ENCODE measurements around the gene DPF3. TPM values are rescaled to one million over a fixed set of nuclear protein-coding genes. Genes with fewer than 3 reads are reported as not detected.

The DPF3 gene
- total RNA-seq, 2 donors from 2014 or later, result 0.78 to 4.0 TPM

DNA sequence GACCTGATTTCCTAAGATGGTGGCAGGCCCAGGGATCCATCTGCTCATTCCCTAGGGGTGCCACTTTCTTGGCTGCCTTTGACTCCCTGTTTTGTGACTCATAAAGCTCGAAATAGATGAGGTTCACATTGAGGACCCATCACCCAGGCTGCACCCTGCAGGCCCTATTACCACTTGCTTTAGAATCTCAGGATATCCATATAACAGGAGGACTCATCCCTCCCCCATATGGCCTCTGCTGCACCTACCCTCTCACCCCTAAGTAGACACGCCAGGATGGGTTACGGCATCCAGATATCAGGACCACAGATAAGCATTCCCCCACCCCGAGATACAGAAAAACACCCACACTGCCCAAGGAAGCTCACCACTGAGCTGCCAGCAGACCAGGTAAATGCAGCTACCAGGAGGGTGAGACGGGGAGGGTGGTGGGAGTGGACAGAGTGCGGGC lies 155.7 kb downstream of the DPF3 start:
- no peaks in the 10 kb centered on the region for H3K36me3 ChIP-seq (replicated peaks in 1 of 2; ENCODE audit: insufficient read depth in 1 of 2, low read depth in 2 of 2)
- H3K4me1 ChIP-seq, result peaks cover 6% of the 10 kb centered on the region

DNA sequence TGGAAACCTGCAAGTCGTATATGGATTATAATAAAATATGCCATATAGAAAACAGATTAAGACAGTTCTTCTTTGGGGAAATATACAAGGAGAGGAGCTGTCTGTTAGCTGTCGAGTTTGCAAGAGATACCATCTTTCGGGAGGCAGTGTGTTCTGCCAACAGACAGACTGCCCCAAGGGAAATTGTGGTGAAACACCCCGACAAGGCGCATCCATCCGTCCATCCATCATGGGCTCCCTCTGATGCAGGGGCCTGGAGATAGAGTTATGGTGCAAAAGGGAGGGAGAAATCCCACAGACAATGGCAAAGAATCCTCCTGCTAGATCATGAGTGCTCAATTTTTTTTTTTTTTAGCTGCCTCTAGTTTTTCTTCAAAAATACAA lies 156.3 kb downstream of the DPF3 start:
- H3K27ac ChIP-seq, result no peak overlapping the region
- H3K4me1 ChIP-seq, result no peaks in the 10 kb centered on the region
- no peak overlapping the region for H3K4me3 ChIP-seq
- H3K9me3 ChIP-seq, result no peaks in the 10 kb centered on the region
- no peak for DNase-seq
- H3K36me3 ChIP-seq (replicated peaks in 1 of 2; ENCODE audit: insufficient read depth in 1 of 2, low read depth in 2 of 2), result no peaks in the 10 kb centered on the region
- intact Hi-C loops (cut with DNase I), result no loop called here
- TF ChIP-seq POLR2A (IDR thresholded peaks at IDR 0.05), result no peak
- TF ChIP-seq, protein P1, sequence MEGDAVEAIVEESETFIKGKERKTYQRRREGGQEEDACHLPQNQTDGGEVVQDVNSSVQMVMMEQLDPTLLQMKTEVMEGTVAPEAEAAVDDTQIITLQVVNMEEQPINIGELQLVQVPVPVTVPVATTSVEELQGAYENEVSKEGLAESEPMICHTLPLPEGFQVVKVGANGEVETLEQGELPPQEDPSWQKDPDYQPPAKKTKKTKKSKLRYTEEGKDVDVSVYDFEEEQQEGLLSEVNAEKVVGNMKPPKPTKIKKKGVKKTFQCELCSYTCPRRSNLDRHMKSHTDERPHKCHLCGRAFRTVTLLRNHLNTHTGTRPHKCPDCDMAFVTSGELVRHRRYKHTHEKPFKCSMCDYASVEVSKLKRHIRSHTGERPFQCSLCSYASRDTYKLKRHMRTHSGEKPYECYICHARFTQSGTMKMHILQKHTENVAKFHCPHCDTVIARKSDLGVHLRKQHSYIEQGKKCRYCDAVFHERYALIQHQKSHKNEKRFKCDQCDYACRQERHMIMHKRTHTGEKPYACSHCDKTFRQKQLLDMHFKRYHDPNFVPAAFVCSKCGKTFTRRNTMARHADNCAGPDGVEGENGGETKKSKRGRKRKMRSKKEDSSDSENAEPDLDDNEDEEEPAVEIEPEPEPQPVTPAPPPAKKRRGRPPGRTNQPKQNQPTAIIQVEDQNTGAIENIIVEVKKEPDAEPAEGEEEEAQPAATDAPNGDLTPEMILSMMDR (IDR thresholded peaks at IDR 0.05), result no peak
- H3K27me3 ChIP-seq, result no peaks in the 10 kb centered on the region
- no peak for ATAC-seq
- WGBS, 2 donors, result 84 to 91% methylated on average over 6 of the region's 6 CpGs

More for the DNA sequence above, 155.7 kb downstream of the DPF3 start:
- whole genome bisulfite sequencing, 2 donors, result 82 to 86% methylated on average over 4 to 6 of the region's 6 CpGs
- H3K27ac ChIP-seq, result no peak overlapping the region
- ATAC-seq (no peak), DNase-seq (no peak)
- no peak overlapping the region for H3K4me3 ChIP-seq
- no peaks in the 10 kb centered on the region for H3K9me3 ChIP-seq
- intact Hi-C loops (cut with DNase I), result no loop called here
- TF ChIP-seq, protein P1 (IDR thresholded peaks at IDR 0.05), result no peak
- no peak for TF ChIP-seq POLR2A (IDR thresholded peaks at IDR 0.05)
- H3K27me3 ChIP-seq, result no peaks in the 10 kb centered on the region

DNA sequence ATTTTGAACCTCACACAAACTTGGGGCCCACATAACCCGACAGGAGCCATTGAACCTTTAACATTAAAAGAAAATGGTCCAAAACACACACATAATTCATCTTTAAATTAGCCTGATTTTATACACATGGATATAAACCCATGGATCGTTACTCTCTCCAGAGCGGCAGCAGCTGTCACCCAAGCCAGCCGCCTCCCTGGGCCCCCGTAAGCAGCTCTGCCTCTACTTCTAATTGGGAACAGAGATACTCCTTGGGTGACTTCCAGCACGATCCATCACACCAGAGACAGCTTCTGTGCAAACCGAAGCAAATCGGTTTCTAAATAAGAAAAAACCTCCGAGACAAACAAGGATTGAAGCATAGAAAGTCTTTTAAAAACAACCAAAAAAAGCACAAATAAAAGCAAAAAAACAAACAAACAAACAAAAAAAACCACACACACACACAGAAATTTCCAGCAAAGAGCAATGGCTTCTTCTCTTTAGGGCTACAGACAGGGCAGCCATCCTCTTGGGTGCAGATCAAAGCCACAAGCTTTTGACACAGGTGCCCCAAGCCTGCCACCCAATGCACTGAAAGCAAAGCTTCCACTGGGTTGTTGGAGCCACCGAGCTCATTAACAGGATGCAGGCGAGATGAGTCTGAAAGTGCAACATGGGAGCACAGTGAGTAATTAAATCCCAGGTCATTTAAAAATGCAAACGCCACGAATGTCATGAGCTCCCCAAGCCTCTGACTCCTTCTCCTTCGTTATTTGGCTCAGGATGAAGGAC lies 156.9 kb downstream of the DPF3 start:
- ATAC-seq, result no peak
- H3K27ac ChIP-seq, result no peak overlapping the region
- H3K4me1 ChIP-seq, result no peaks in the 10 kb centered on the region
- H3K36me3 ChIP-seq (replicated peaks in 1 of 2; ENCODE audit: insufficient read depth in 1 of 2, low read depth in 2 of 2), result no peaks in the 10 kb centered on the region
- no peak for TF ChIP-seq POLR2A (IDR thresholded peaks at IDR 0.05)
- TF ChIP-seq, protein P1 (IDR thresholded peaks at IDR 0.05), result no peak
- DNase-seq, result no peak
- no peak overlapping the region for H3K4me3 ChIP-seq
- H3K9me3 ChIP-seq, result no peaks in the 10 kb centered on the region
- intact Hi-C loops (cut with DNase I), result no loop called here
- WGBS, 2 donors, result 74 to 87% methylated on average over 14 of the region's 14 CpGs
- H3K27me3 ChIP-seq, result no peaks in the 10 kb centered on the region

DNA sequence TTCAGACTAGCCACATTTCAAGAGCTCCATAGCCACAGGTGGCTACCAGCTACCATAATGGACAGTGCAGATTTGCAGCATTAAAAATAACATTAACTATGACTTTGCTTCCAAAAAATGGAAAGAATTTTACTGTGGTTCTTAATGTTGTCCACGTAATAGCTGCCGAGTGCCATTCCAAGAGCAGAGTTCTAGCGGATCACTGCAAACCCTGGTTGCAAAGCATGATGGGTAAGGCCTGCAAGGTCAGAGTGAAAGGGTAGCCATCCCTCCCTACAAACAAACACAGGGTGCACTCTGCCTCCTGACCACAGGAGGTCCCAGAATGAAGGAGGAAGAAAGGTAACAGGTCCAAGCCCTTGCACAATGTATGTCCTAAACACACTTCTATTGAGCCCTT lies 157.6 kb downstream of the DPF3 start:
- H3K4me1 ChIP-seq, result no peaks in the 10 kb centered on the region
- H3K27ac ChIP-seq, result no peak overlapping the region
- 86 to 91% methylated on average over 3 of the region's 3 CpGs for whole genome bisulfite sequencing, 2 donors
- no peak overlapping the region for H3K4me3 ChIP-seq
- ATAC-seq, result no peak
- no peaks in the 10 kb centered on the region for H3K27me3 ChIP-seq
- H3K9me3 ChIP-seq, result no peaks in the 10 kb centered on the region
- intact Hi-C loops (cut with DNase I), result no loop called here
- no peaks in the 10 kb centered on the region for H3K36me3 ChIP-seq (replicated peaks in 1 of 2; ENCODE audit: insufficient read depth in 1 of 2, low read depth in 2 of 2)
- DNase-seq, result no peak
- TF ChIP-seq POLR2A (IDR thresholded peaks at IDR 0.05), result no peak
- TF ChIP-seq, protein P1 (IDR thresholded peaks at IDR 0.05), result no peak
